B cell (primary cell): Measurements from ENCODE around the gene EPB41L1. TPM values are rescaled to one million over a fixed set of nuclear protein-coding genes. Genes with fewer than 3 reads are reported as not detected.

Experiments
- ATAC-seq: fragments of 200-7000 bp; cut with Tn5 transposase; one replicate; pipeline ENCODE4 v1.10.0; 2021; ENCODE audit warnings: low read depth, mild to moderate bottlenecking, moderate number of reproducible peaks, moderate library complexity
- CTCF ChIA-PET: fragments of 350-600 bp; sonication (Branson Sonifier 250); formaldehyde crosslinking; loops from one replicate; lab custom pipeline; 2021; ENCODE audit warnings: antibody characterized with exemption, inconsistent platforms; lab: Charles Lee
- POLR2A ChIA-PET: fragments of 350-600 bp; sonication (Branson Sonifier 250); formaldehyde crosslinking; loops from one replicate; lab custom pipeline; 2021; ENCODE audit warnings: antibody characterized with exemption; lab: Charles Lee
- DNase-seq: peaks from one replicate; pipeline ENCODE4 v3.0.0; 2013
- H2AFZ ChIP-seq: 2 replicates; pipeline ENCODE4 v1.6.1; 2012; ENCODE audit warnings: mild to moderate bottlenecking, low read depth, low read length; ENCODE audit not compliant: insufficient read depth, poor library complexity, severe bottlenecking
- H3K27ac ChIP-seq, 2 donors: 1 replicate in 1 of 2; 2 replicates in 1 of 2; pipeline ENCODE4 v1.5.1; 2012 to 2013; ENCODE audit warnings: low read length in 2 of 2, mild to moderate bottlenecking in 2 of 2, moderate library complexity in 1 of 2
- H3K27me3 ChIP-seq, 4 experiments: fragments of 200-600 bp in 1 of 4; sonication (generic) in 1 of 4; replicated peaks in 1 of 4; 1 replicate in 2 of 4; 2 replicates in 2 of 4; pipeline versions ENCODE4 v1.6.1 to v1.7.0; 2013 to 2016; ENCODE audit warnings: low read length in 3 of 4, mild to moderate bottlenecking in 2 of 4, mixed read lengths in 1 of 4, moderate library complexity in 1 of 4; ENCODE audit not compliant: insufficient read depth in 4 of 4, control insufficient read depth in 3 of 4; ENCODE audit errors: control extremely low read depth in 1 of 4
- H3K36me3 ChIP-seq, 2 experiments: replicated peaks in 1 of 2; 1 replicate in 1 of 2; 2 replicates in 1 of 2; pipeline versions ENCODE4 v1.6.1 to v1.7.1; 2013; ENCODE audit warnings: low read length in 1 of 2; ENCODE audit not compliant: insufficient read depth in 2 of 2, control insufficient read depth in 1 of 2; ENCODE audit errors: control extremely low read depth in 1 of 2, extremely low read depth in 1 of 2
- H3K4me1 ChIP-seq, 2 donors: fragments of 200-600 bp in 1 of 2; sonication (generic) in 1 of 2; 1 replicate in 1 of 2; 2 replicates in 1 of 2; pipeline versions ENCODE4 v1.5.1 to v1.6.1; 2013 to 2017; ENCODE audit warnings: low read length in 2 of 2; ENCODE audit not compliant: control insufficient read depth in 2 of 2, insufficient read depth in 2 of 2
- H3K4me2 ChIP-seq: replicated peaks from 2 replicates; pipeline ENCODE3; 2012; ENCODE audit warnings: mild to moderate bottlenecking, low read depth, low read length; ENCODE audit not compliant: poor library complexity, severe bottlenecking
- H3K4me3 ChIP-seq, 5 experiments: fragments of 200-600 bp in 1 of 5; sonication (generic) in 1 of 5; 1 replicate in 3 of 5; 2 replicates in 2 of 5; pipeline versions ENCODE4 v1.5.1 to v1.7.0; 2011 to 2016; ENCODE audit warnings: low read length in 4 of 5, mild to moderate bottlenecking in 4 of 5, low read depth in 2 of 5, control low read depth in 1 of 5, moderate library complexity in 1 of 5; ENCODE audit not compliant: insufficient read depth in 1 of 5; ENCODE audit errors: control extremely low read depth in 1 of 5, extremely low read depth in 1 of 5
- H3K79me2 ChIP-seq: fragments of 200-600 bp; sonication (generic); one replicate; pipeline ENCODE4 v1.6.0; 2016; ENCODE audit warnings: low read length; ENCODE audit not compliant: control insufficient read depth, insufficient read depth
- H3K9ac ChIP-seq: fragments of 200-600 bp; sonication (generic); 2 replicates; pipeline ENCODE4 v1.6.1; 2017; ENCODE audit warnings: mild to moderate bottlenecking, low read length, moderate library complexity
- H3K9me3 ChIP-seq, 3 donors: one replicate each; pipeline versions ENCODE4 v1.6.1 to v1.7.1; 2013; ENCODE audit warnings: low read length in 2 of 3; ENCODE audit not compliant: control insufficient read depth in 2 of 3, insufficient read depth in 1 of 3; ENCODE audit errors: control extremely low read depth in 1 of 3
- H4K20me1 ChIP-seq: 2 replicates; pipeline ENCODE4 v1.6.0; 2012; ENCODE audit warnings: mild to moderate bottlenecking, low read length; ENCODE audit not compliant: insufficient read depth, control insufficient read depth, poor library complexity, severe bottlenecking
- H3K27ac Mint-ChIP-seq: one replicate; pipeline ENCODE4 v1.8.0; 2021; ENCODE audit warnings: mixed read lengths
- H3K27me3 Mint-ChIP-seq: one replicate; pipeline ENCODE4 v1.8.0; 2021; ENCODE audit warnings: mixed read lengths
- H3K4me1 Mint-ChIP-seq: one replicate; pipeline ENCODE4 v1.8.0; 2021; ENCODE audit warnings: mixed read lengths
- H3K4me3 Mint-ChIP-seq: one replicate; pipeline ENCODE4 v1.8.0; 2021; ENCODE audit warnings: mixed read lengths
- H3K9me3 Mint-ChIP-seq: one replicate; pipeline ENCODE4 v1.8.0; 2022; ENCODE audit warnings: mixed read lengths; ENCODE audit not compliant: insufficient read depth
- CTCF ChIP-seq: fragments of 200-600 bp; IDR thresholded peaks from one replicate; pipeline ENCODE4 v1.8.0; 2022; ENCODE audit warnings: antibody characterized with exemption, mild to moderate bottlenecking
- EZH2 ChIP-seq: IDR thresholded peaks from 2 replicates; pipeline ENCODE4 v1.6.1; 2012; ENCODE audit warnings: borderline replicate concordance, low read depth, mild to moderate bottlenecking, moderate library complexity, low read length; ENCODE audit not compliant: insufficient read depth, poor library complexity, severe bottlenecking
- WGBS: methylation state at CpG from one replicate; pipeline ENCODE4 v1.1.5; 2013; ENCODE audit warnings: missing lambda C conversion rate; ENCODE audit not compliant: insufficient coverage; 5-methylcytosine and 5-hydroxymethylcytosine counted together
- intact Hi-C: fragments of 100-400 bp; cut with micrococcal nuclease; formaldehyde crosslinking; loops from one replicate; pipeline ENCODE4 v1.10.0; 2022
- polyA plus RNA-seq: library from polyadenylated mRNA; depleted of rRNA; stranded (reverse); fragments of >200 nt; gene quantifications from 2 replicates; pipeline ENCODE4 v1.2.3, GENCODE V29; 2012
- total RNA-seq, 2 donors: library from RNA; stranded (reverse); fragments of 120-200 nt in 1 of 2; gene quantifications; 1 replicate in 1 of 2; 2 replicates in 1 of 2; pipeline versions ENCODE4 v1.2.3 to v1.2.4, GENCODE V29; 2013 to 2022

EPB41L1 gene
- total and polyA plus RNA-seq, 2 donors (not counting 1 experiment from before 2014, with no cell fraction given), result 0.12 to 1.3 TPM

- H3K27me3 Mint-ChIP-seq, result no peaks in the 10 kb centered on the region
- no peaks in the 10 kb centered on the region for H3K79me2 ChIP-seq
- intact Hi-C loops, result no loop called here
- no peaks in the 10 kb centered on the region for H3K27me3 ChIP-seq
- 86% methylated on average over 1 of the region's 1 CpG for WGBS
- no peaks in the 10 kb centered on the region for H4K20me1 ChIP-seq
- DNase-seq, result no peak
- H3K4me1 ChIP-seq, result peaks cover 0 to 3% of the 10 kb centered on the region in 2 donors
- H3K4me2 ChIP-seq, result no peak overlapping the region
- ChIA-PET POLR2A (no interaction called here), CTCF (no interaction called here)
- no peak overlapping the region for H3K27ac ChIP-seq
- ATAC-seq, result no peak
- no peak overlapping the region for H3K4me3 Mint-ChIP-seq
- H3K4me3 ChIP-seq, result no peak overlapping the region
- H3K9ac ChIP-seq, result no peak overlapping the region
- H3K36me3 ChIP-seq, result no peaks in the 10 kb centered on the region
- no peaks in the 10 kb centered on the region for H3K9me3 ChIP-seq
- no peak for TF ChIP-seq CTCF
- TF ChIP-seq EZH2, result no peak
- H3K27ac Mint-ChIP-seq, result no peak overlapping the region
- H3K4me1 Mint-ChIP-seq, result no peaks in the 10 kb centered on the region
- H2AFZ ChIP-seq, result no peak overlapping the region
- H3K9me3 Mint-ChIP-seq, result no peaks in the 10 kb centered on the region
These were observed 48.8 kb upstream of the EPB41L1 start for GRCh38 chr20:36105711-36106226.

- no peaks in the 10 kb centered on the region for H3K9me3 Mint-ChIP-seq
- H3K9me3 ChIP-seq, result no peaks in the 10 kb centered on the region
- H4K20me1 ChIP-seq, result no peaks in the 10 kb centered on the region
- H3K27ac Mint-ChIP-seq, result no peak overlapping the region
- H3K4me3 ChIP-seq, result no peak overlapping the region
- no peaks in the 10 kb centered on the region for H3K36me3 ChIP-seq
- 98% methylated on average over 4 of the region's 5 CpGs for WGBS
- H3K27me3 Mint-ChIP-seq, result no peaks in the 10 kb centered on the region
- no peak overlapping the region for H3K4me2 ChIP-seq
- H3K79me2 ChIP-seq, result no peaks in the 10 kb centered on the region
- TF ChIP-seq EZH2 (no peak), CTCF (no peak)
- no peak overlapping the region for H3K9ac ChIP-seq
- no peak overlapping the region for H2AFZ ChIP-seq
- no peaks in the 10 kb centered on the region for H3K27me3 ChIP-seq
- ATAC-seq, result no peak
- H3K4me3 Mint-ChIP-seq, result no peak overlapping the region
- DNase-seq, result no peak
- intact Hi-C loops, result no loop called here
- H3K4me1 Mint-ChIP-seq, result peaks cover 3% of the 10 kb centered on the region
- ChIA-PET POLR2A (no interaction called here), CTCF (interaction anchor here (0.7 kb wide), 3 partner anchors 38 to 112 kb away, joined by 3 to 5 read pairs (median 3); no protein-coding TSS in a partner anchor)
- H3K4me1 ChIP-seq, result peaks cover 0 to 5% of the 10 kb centered on the region in 2 donors
- H3K27ac ChIP-seq, result no peak overlapping the region
These were observed 47.9 kb upstream of the EPB41L1 start for GRCh38 chr20:36106606-36107005.
